ENCODE measurements around the gene RAI14.

RAI14 gene

DNA sequence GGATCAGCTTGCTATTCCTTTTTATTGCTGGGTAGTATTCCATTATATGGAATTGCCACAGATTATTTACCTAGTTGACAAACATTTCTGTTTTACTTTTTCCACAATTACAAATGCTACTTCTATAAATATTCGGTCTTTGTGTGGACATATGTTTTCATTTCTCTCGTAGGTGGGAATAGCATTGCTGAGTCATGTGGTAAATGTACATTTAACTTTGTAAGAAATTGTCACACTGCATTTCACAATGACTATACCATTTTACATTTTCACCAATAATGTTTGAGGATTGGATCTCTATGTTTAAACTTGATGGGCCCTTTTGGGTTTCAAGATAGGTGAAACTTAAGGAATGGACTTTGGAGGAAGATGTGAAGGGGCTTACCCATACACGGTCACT lies 19.7 kb downstream of the RAI14 start:
- DNase-seq (ENCODE audit: low read depth): no peak

- DNase-seq (ENCODE audit: low read depth): no peak
Observed at GRCh38 chr5:34676416-34676815, 20.3 kb downstream of the RAI14 start.

DNA sequence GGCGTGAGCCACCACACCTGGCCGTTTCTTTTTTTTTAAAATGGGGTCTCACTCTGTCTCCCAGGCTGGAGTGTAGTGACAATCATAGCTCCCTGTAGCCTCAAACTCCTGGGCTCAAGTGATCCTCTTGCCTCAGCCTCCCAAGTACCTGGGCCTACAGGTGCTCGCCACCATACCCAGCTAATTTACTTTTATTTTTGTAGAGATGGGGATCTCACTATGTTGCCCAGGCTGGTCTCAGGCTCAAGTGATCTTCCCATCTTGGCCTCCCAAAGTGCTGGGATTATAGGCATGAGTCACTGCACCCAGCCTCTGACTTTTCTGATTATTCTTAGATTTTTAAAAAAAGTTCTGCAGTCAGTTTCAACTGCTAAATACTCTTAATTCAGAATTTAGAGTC lies 21.3 kb downstream of the RAI14 start:
- DNase-seq (ENCODE audit: low read depth): no peak

DNA sequence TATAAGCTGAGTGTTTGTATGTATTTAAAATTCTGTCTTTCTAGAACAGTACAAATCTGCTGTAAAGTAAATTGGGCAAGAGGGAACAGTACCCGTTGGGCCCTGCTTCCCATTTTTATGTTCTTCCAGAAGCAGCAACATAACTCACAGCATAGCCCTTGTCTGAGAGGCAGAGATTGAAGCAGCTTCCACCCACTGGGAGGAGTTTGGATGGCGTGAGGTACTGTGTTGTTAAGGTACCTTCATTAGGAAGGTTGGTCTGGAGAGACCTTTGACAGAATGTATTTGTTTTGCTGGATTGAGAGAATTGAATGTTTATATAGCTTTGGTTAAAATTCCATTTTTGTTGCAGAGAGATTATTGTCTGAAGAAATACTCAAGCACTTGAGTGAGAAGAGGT lies 24.8 kb downstream of the RAI14 start:
- DNase-seq (ENCODE audit: low read depth): no peak

GRCh38 chr5:34682926-34683623 lies 26.9 kb downstream of the RAI14 start:
- no peak for DNase-seq (ENCODE audit: low read depth)

DNA sequence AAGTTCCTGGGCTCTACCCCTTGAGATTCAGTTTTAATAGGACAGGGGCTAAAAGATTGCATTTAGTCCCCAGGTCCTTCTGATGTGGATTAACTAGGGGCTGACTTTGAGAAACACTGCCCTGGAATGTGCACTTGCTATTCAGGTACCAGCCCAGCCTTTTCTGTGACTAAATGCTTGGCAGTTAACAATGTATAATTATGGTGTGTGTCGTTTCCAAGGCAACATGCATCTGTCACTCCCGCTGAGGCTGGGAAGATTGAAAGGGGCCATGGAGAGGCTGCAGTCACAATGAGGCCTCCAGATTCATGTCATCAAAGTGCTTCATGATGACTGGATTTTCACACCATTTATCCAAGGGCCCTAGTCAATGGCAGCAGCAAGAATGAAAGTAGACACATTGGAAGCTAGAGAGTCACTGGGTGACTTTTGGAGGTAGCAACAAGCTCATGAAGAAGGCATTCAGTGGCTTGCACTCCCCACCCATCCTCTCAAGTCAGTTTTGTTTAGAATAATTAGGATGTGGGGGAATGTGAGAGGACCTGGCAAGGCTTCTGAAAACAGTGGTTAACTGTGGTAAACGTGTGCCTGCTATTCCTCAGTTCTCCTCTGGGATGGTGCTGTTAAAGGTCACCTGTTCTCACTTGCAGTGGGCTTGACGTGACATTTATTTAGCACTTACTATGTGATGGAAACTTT lies 28.3 kb downstream of the RAI14 start:
- DNase-seq (ENCODE audit: low read depth): peak; percentile 54

DNA sequence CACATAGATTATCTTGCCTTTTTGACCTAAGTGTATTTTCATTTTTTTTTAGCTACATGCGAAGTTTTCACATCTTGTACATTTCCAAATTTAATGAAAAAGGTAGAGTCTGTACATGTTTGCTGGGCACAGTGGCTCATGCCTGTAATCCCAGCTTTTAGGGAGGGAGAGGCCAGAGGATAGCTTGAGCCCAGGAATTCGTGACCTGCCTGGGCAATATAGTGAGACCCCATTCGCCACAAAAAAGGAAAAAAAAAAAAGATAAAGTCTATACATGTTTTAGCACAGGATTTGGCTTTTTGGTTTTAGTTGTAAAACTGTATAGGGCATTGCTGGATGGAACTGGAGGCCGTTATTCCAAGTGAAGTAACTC lies 28.8 kb downstream of the RAI14 start:
- no peak for DNase-seq (ENCODE audit: low read depth)

DNA sequence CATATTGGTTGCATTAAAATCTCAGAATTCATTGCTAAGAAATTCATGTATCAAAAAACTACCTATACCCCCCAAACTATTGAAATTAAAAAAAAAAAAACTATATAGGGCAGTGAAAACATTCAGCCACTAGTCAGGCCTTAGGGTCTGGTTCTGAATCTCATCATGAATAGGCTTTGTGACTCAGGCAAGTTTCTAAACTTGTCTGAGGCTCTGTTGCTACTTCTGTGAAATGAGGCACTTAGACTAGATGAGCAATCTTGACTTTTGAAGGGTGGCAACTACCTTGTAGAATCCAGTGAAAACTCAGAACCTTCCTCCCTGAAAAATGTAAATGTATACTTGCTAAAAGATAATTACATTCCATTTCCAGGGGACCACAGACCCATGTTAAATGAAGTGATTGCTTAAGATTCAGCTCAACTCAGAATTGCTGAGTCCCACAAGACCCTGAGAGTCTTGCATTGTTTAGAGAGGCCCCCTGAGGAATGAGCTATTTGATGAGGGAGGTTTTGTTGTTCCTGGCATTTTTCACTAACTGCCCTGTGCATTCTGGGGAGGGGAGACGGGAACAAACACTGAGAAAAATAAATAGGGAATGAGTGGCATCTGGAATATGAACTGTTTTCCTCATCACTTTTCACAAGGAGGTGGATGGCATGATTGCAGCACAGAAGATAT lies 29.5 kb downstream of the RAI14 start:
- peak; percentile 83 for DNase-seq (ENCODE audit: low read depth)

DNA sequence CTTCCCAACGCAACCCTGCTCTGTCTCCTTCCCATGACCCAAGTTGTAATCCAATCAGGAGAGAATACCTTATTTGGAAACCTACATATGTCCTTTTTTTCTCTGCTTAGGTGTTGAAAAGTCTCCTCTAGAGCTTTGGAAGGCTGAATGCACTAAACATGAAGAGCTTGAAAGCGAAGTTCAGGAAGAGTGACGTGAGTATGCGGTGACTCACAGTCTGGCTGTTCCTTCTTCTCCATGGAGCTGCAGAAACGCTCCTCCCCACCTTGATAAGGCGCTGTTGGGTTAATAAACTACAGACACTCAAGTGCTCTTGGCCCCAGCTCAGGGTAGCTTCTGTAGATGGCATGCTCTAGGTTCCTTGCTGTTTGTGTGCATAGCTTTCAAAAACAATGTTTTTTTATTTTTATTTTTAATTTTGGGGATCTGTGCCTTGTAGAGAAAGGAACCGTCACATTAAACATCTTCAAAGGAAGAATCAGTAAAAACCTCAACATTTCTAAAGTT lies 30.7 kb downstream of the RAI14 start:
- DNase-seq (ENCODE audit: low read depth): peak; percentile 100

DNA sequence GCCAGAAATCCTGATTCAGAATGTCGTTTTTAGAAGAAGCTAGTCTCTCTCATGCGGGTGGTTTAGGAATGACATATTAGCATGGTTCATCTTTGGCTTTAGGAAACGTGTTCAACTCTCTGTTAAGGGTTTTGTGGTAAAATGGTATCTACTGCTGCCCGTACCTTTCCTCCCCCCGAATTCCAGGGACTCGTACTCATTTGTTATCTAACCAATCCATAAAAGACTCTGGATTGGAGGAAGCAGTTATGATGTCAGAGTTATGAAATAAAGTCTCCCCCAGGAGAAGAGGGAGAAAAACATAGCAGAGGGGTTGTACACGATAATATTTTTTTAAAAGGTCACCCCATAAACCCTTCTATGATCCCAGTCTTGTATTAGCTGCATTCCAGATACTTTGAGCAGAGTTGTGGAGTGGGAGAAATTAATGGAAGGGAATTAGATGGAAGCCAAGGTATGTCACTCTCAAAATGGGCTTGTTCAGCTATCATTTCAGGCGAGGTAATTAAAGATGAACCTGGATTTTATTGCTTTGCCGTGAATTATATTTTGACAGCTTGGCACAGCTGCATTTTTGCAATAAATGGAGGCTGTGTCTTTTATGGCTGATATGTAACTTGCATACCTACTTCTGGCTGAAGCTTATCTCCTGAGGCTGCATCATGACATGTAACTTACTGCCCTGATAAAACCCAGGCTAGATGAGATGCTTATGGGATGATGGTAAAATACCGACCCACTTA lies 31.3 kb downstream of the RAI14 start:
- peak; percentile 98 for DNase-seq (ENCODE audit: low read depth)

DNA sequence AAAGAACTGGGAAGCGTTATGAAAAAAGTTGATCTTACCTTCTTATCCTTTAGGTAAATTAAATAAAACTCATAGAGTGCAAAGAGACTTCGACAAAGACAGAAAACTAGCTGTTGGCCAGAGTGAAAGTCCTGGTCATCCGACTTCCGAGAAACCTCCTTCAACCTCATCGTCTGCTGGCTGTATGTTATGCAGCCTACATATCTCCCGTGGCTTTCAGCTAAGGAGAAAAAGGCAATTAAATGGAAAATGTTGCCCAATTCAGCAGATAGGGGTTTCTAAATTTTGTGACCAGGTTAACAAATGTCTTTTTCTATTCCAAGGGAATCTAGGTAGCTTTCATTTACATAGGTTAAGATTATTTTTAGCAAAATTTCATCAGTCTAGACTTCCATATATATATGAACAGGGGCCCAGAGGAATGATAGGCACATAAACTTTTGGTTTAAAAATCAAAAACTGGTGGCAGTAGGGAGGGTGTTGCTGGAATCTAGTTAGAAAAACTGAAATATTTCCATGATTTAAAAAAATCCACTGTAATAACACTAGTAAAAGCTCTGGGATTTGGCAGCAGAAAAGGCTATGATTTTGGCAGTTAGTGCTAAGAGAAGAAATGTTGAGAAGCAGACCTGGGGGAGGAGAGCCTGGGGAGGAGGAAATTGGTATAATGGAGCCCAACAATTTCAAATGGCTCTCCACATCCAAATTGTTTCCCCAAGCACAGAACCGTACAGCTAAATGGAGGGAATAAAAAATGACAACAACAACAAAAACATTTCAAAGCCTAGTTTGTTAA lies 32.1 kb downstream of the RAI14 start:
- no peak for DNase-seq (ENCODE audit: low read depth)

- DNase-seq (ENCODE audit: low read depth): no peak
Observed at GRCh38 chr5:34690301-34690700, 34.2 kb downstream of the RAI14 start.

GRCh38 chr5:34690898-34691297 lies 34.8 kb downstream of the RAI14 start:
- no peak for DNase-seq (ENCODE audit: low read depth)

DNA sequence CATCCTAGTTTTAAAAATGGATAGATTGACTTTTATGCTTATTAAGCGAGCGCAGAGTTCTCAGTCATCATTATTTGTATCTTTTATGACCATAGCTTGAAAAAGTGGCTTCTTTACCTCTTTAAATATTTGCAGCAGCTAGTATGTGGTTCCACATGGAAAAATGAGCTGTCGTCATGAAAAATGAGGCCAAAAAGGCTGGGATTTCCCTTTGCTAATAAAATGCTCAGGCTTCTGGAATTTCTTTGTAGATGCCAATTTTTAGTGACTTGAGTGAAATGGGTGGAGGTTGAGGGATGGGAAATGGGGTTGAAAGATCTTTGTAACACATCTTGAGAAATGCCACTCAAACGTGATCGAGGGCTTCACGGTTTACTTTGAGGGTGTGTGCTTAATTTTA lies 35.2 kb downstream of the RAI14 start:
- no peak for DNase-seq (ENCODE audit: low read depth)

DNA sequence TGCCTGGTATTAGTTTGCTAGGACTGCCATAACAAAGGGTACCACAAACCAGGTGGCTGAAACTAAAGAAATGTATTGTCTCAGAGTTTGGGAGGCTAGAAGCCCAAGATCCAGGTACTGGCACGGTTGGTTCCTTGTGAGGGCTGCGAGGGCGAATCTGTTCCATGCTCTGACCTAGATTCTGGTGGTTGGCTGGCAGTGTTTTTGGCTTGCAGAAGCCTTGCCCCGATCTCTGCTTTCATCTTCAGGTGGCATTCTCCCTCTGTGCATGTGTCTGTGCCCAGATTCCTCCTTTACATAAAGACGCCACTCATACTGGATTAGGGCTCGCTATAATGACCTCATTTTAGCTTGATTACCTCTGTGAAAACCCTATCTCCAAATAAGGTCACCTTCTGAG lies 36.7 kb downstream of the RAI14 start:
- DNase-seq (ENCODE audit: low read depth): no peak

DNA sequence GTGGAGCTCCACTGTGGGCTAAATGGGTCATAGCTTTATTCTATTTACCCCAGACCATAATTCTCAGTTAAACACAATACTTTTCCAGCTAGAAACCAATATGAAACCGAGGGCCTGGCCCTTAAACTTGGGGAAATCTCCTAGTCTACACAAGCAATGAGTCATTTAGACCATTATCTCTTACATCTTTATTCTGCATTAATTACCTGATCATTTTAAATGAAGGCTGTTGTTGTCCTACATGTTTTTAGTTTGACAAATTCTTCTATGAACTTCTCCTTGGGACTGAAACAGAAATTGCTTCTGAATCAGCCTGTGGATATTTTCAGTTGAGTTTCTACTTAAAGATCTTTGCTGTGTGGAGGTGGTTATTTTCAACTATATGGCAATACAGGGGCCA lies 37.9 kb downstream of the RAI14 start:
- DNase-seq (ENCODE audit: low read depth): no peak

DNA sequence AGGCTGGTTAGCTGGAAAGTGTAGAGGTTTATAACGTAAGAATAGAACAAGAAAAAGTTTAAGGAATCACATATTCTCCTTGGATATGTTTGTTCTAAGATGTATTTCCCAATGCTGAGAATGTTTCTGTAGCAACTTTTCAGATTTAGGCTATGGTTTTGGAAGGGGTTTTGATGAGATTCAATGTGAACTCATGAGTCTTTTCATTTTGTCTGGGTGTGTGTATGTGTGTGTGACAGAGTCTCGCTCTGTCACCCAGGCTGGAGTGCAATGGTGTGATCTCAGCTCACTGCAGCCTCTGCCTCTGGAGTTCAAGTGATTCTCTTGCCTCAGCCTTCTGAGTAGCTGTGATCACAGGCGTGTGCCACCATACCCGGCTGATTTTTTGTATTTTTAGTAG lies 38.6 kb downstream of the RAI14 start:
- DNase-seq (ENCODE audit: low read depth): no peak

- no peak for DNase-seq (ENCODE audit: low read depth)
Observed at GRCh38 chr5:34695275-34696027, 39.3 kb downstream of the RAI14 start.

DNA sequence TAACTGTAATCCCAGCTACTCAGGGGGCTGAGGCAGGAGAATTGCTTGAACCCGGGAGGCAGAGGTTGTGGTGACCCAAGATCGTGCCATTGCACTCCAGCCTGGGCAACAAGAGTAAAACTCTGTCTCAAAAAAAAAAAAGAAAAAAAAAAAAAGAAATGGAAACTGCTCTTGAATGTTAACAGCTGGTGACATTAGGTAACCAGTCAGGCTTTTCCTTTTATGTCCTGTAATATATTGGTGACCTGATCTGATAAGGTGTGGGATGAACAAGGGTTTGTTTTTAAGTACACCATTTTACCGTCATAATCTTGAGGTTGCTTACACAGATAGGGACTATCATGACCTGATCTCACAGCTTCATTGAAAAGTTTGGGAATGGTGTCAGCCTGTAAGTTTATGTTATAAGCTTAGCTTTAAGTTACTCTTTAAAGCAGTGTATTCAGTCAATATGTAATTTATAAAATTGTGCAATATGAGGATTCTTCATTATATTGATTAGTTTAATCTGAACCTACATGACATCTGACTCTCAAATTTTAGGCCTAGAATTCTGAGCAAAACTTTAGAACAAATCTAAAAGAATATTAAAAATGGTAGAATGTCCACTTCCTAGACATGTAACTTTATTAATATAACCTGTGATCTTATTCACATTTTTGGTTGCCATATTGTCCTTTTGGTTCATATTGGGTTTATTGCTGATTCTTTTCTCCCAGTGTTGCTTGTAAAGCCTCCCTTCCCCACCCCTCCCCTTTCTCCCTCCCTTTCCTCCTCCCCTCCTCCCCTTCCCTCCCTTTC lies 41.4 kb downstream of the RAI14 start:
- DNase-seq (ENCODE audit: low read depth): no peak

GRCh38 chr5:34698109-34698419 lies 41.9 kb downstream of the RAI14 start:
- no peak for DNase-seq (ENCODE audit: low read depth)

Measured in amniotic epithelial cell (primary cell).